PFSK-1 (cell line): ENCODE results near the gene GRHL3.
A peak's percentile ranks its signal among the peaks of the same experiment; 100 is the strongest.

ENCODE experiments used
- FOXP2 ChIP-seq: optimal IDR thresholded peaks from 2 replicates; pipeline ENCODE3; 2011; ENCODE audit warnings: borderline replicate concordance, control low read depth, inconsistent platforms; ENCODE audit not compliant: insufficient read depth; ENCODE audit errors: extremely low read length, extremely low read depth
- POLR2AphosphoS5 ChIP-seq: IDR thresholded peaks from 2 replicates; pipeline ENCODE4 v1.6.1; 2012; ENCODE audit warnings: low read depth, mild to moderate bottlenecking, control low read depth, low read length, moderate library complexity
- SIN3A ChIP-seq: IDR thresholded peaks from 2 replicates; pipeline ENCODE4 v1.6.1; 2012; ENCODE audit warnings: mild to moderate bottlenecking, low read length, moderate library complexity, borderline replicate concordance; ENCODE audit not compliant: insufficient read depth
- TAF1 ChIP-seq: IDR thresholded peaks from 2 replicates; pipeline ENCODE4 v1.6.1; 2012; ENCODE audit warnings: low read length, control low read depth, borderline replicate concordance; ENCODE audit not compliant: insufficient read depth
- TF ChIP-seq, protein P1 (sequence below), 2 experiments: IDR thresholded peaks; 2 replicates each; pipeline versions ENCODE4 v1.6.1 to v1.8.0; 2011 to 2012; ENCODE audit warnings: low read depth in 2 of 2, low read length in 2 of 2, control low read depth in 1 of 2, inconsistent platforms in 1 of 2, mild to moderate bottlenecking in 1 of 2, moderate library complexity in 1 of 2; ENCODE audit not compliant: insufficient read depth in 1 of 2

The GRHL3 gene

DNA sequence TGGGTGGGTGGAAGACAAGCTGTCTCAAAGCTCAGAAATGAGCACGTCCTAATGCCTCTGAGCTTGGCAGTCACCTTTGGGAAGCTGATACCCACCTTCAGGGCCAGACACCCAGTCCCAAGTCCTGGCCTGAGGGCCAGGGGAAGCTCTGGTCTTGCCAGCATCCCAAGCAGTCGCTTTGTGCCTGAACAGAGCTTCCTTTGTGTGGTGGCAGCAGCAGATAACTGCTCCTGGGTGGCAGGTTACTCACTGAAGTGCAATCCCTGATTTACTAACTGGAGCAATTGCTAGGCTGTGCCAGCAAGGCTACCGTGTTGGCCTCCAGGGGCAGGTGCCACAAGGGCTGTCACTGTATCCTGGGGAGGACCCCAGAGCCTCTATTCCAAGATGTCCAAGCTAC lies 40.4 kb upstream of the GRHL3 start:
- TF ChIP-seq SIN3A (no peak), FOXP2 (no peak), TAF1 (no peak)
- TF ChIP-seq, protein P1, sequence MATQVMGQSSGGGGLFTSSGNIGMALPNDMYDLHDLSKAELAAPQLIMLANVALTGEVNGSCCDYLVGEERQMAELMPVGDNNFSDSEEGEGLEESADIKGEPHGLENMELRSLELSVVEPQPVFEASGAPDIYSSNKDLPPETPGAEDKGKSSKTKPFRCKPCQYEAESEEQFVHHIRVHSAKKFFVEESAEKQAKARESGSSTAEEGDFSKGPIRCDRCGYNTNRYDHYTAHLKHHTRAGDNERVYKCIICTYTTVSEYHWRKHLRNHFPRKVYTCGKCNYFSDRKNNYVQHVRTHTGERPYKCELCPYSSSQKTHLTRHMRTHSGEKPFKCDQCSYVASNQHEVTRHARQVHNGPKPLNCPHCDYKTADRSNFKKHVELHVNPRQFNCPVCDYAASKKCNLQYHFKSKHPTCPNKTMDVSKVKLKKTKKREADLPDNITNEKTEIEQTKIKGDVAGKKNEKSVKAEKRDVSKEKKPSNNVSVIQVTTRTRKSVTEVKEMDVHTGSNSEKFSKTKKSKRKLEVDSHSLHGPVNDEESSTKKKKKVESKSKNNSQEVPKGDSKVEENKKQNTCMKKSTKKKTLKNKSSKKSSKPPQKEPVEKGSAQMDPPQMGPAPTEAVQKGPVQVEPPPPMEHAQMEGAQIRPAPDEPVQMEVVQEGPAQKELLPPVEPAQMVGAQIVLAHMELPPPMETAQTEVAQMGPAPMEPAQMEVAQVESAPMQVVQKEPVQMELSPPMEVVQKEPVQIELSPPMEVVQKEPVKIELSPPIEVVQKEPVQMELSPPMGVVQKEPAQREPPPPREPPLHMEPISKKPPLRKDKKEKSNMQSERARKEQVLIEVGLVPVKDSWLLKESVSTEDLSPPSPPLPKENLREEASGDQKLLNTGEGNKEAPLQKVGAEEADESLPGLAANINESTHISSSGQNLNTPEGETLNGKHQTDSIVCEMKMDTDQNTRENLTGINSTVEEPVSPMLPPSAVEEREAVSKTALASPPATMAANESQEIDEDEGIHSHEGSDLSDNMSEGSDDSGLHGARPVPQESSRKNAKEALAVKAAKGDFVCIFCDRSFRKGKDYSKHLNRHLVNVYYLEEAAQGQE (IDR thresholded peaks at IDR 0.05; ENCODE audit: insufficient read depth in 1 of 2, low read depth in 2 of 2, low read length in 2 of 2): no peak

DNA sequence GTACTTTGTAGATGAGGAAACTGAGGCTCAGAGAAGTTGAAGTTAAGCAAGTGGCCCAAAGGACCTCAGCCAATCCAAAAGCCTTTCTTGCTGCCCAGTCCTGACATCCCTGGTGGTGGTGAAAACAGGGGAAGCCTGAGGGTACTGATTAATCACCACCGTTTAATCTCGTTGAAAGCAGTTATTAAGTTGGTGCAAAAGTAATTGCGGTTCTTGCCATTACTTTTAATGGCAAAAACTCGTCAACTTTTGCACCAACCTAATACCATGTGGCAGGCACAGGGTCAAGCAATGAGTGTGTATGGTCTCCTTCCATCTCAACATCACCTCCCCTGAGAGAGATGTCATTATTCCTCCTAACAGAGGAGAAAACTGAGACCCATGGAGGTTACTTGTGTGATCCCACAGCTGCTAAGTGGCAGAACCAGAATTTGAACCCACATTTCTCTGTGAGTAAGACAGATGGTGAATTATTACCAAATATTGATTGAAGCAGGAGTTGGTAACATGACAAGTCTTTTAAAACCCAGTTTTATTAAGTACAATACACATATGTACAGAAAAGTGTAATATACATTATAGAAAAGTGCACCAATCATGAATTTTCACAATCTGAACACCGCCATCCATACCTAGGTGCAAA lies 39.4 kb upstream of the GRHL3 start:
- TF ChIP-seq, protein P1 (IDR thresholded peaks at IDR 0.05; ENCODE audit: insufficient read depth in 1 of 2, low read depth in 2 of 2, low read length in 2 of 2): no peak
- TF ChIP-seq SIN3A (no peak), TAF1 (no peak), FOXP2 (no peak), POLR2AphosphoS5 (no peak)

DNA sequence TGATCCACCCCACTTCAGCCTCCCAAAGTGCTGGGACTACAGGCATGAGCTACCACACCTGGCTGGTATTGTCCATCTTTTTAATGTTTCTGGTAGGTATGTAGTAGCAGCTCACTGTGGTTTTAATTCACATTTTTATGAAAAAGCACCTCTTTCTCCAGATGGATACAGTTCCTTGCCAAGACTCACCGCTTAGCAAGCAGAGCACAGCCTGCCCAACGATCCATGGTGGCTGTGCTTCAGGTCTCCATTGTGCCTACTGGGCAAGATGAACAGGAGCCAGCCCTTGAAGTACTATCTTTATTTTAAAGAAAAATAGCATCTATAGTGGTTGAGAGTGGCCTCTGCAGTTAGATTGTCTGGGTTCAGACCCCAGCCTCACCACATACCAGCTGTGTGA lies 37.6 kb upstream of the GRHL3 start:
- no peak for TF ChIP-seq SIN3A
- TF ChIP-seq, protein P1 (IDR thresholded peaks at IDR 0.05; ENCODE audit: insufficient read depth in 1 of 2, low read depth in 2 of 2, low read length in 2 of 2): no peak
- TF ChIP-seq FOXP2: no peak
- TF ChIP-seq POLR2AphosphoS5: no peak
- TF ChIP-seq TAF1: no peak

DNA sequence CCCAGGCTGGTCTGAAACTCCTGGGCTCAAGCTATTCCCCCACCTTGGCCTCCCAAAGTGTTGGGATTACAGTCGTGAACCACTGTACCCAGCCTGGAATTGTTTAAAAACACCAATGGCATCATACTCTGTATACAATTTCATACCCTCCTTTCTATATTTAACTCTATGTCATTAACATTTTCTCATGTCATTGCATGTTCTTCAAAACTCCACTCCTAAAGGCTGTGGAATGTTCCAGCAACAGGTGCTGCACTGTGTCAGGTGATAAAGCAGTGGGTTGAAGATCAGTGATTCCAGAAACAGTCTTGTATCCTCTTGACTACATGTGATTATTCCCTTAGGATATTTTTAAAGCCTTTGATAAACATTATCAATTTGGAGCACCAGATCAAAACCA lies 36.7 kb upstream of the GRHL3 start:
- TF ChIP-seq, protein P1 (IDR thresholded peaks at IDR 0.05; ENCODE audit: insufficient read depth in 1 of 2, low read depth in 2 of 2, low read length in 2 of 2): no peak
- TF ChIP-seq FOXP2: no peak
- no peak for TF ChIP-seq SIN3A
- TF ChIP-seq POLR2AphosphoS5: no peak
- no peak for TF ChIP-seq TAF1

DNA sequence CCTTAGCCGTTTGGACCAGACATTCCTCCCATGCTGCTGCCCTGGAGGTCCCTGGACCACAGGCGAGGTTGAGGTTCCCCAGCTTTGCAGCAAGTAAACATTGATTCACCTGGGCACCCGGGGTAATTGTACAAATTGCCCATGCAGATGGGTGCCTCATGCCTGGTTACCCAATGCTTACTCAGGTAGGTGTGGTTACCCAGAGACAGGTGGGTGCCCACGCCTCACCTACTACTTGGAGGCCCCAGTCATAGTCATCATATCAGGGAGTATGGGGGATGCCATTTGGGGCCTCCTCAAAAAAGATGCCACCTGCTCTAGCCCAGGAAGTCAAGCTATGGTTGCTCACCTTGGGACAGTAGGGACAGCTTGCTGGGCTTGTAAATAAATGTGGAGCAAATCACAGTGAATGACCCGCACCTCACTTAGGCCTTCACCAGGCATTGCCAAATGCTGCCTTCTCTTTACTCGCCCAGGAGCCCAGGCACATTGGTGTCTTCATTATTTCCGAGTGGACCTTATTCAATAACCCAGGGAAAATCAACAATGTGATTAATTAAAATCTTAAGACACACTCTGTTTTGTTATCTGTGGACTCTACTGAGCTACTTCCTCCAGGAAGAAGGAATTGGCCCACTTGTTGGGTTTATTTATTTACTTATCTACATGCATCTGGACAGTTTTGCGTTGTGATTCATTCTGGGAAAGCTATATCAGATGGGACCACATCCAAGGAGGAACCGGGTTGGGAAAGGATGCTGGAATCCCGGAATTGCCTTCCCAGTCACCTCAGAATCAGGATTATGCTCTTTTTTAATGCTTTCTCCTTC lies 35.6 kb upstream of the GRHL3 start:
- TF ChIP-seq, protein P1 (IDR thresholded peaks at IDR 0.05; ENCODE audit: insufficient read depth in 1 of 2, low read depth in 2 of 2, low read length in 2 of 2): peak in 1 of 2 experiments; percentile 70; a peak in 2 of 4 replicates
- peak; percentile 41; the same call in 1 of the 2 replicates for TF ChIP-seq SIN3A
- no peak for TF ChIP-seq POLR2AphosphoS5
